Measurements from ENCODE around the gene PEMT. TPM values are rescaled to one million over a fixed set of nuclear protein-coding genes. Genes with fewer than 3 reads are reported as not detected.
"Not testable (repeated sequence)": the region's sequence is repeated elsewhere in the genome, so short reads cannot be mapped to it uniquely, and the experiment has no call there.

The PEMT gene
- total RNA-seq, 1 donor from 2014 or later = 24.7 TPM

DNA sequence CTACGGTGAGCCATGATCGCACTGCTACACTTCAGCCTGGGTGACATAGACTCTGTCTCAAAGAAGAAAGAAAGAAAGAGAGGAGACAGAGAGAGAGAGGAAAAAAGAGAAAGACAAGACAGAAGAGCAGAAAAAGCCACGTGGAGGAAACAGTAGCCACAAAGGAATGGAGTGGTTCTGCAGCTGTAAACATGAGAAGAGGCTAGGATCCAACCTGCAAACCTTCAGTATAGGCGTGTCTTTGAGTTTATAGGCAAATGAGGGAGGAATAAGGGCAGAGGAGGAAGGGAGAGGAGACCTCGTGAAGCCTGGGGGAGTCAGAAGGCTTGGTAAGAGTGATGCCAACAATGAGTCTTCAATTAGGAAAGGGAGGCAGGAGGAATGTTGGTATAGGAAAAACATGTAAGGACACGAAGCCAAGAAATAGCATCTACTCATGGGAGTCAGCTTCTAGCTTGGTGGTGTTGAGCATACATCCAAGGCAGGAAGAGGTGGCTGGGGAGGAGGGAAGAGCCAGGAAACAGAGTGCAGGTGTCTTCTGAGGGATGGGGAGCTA lies 110.8 kb downstream of the PEMT start:
- DNase-seq = no peak

DNA sequence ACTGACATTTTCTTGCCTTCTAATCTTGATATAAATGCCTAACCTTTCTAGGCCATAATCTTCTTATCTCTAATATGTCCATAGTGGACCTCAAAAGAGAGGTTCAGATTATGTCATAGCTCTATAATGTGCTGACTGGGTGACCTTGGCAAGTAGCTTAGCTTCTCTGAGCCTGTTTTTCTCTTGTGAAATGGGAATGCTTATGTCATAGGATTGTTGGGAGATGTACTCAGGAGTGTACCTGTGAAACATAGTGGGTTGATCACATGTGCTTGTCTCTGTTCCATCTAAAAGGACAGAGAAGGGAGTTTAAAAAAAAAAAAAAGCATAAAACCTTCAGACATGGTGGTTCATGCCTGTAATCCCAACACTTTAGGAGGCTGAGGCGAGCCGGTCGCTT lies 112.3 kb downstream of the PEMT start:
- no peak for DNase-seq

DNA sequence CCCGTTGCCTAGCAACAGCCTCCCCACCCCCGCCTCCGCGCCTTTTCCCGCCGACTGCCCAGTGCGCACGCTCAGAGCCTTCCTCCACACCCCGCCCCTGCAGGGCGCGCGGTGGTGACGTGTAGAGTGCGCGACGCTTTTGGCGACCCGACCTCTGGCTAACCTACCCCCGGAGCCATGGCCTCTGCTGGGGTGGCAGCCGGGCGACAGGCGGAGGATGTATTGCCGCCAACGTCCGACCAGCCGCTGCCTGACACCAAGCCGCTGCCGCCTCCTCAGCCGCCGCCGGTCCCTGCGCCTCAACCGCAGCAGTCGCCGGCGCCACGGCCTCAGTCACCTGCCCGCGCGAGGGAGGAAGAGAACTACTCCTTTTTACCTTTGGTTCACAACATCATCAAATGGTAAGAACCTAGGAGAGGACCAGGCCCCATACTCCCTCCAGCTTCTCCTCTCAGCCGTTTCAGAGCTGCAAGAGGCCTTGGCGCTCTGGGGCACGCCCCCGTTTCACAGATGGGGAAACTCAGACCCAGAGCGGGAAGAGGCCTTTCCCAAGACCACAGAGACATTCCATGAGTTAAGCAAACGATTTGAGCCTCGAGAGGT lies 114.5 kb downstream of the PEMT start, which contains the start of gene MED9:
TSS of gene MED9 (plus strand) at position 136 of the 603 bp plus-strand sequence. CDS start at position 178, 42 bp downstream.
- peak; percentile 94 for DNase-seq

- DNase-seq = no peak
These were observed 117.2 kb downstream of the PEMT start for GRCh38 chr17:17474341-17474740.

- DNase-seq = no peak
These were observed 119.1 kb downstream of the PEMT start for GRCh38 chr17:17472333-17472920.

DNA sequence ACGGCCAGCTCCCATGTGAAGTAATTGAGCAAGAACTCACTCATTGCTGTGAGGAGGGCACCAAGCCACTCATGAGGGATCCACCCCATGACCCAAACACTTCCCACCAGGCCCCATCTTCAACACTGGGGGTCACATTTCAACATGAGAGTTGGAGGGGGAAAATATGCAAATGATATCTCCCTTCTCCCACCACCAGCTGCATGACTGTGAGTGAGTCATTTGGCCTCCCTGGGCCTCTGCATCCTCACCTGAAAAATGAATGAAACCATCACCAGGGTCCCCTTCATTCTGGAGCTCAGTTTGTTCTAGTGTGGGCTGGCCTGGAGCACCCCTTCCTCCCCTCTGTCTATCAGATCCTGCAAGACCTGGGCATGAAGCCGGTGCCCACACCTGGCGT lies 121.5 kb downstream of the PEMT start:
- DNase-seq = no peak

DNA sequence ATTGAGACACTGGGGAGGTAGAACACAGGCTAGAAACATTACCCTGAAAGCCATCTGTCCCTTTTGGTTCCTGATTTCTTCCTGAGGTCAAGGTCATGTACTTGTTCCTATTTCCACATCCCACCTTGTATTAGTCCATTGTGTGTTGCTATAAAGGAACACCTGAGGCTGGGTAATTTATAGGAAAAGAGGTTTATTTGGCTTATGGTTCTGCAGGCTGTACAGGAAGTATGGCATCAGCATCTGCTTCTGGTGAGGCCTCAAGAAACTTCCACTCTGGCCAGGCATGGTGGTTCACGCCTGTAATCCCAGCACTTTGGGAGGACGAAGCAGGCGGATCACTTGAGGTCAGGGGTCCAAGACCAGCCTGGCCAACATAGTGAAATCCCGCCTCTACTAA lies 122.2 kb downstream of the PEMT start:
- DNase-seq = no peak

- no peak for DNase-seq
These were observed 123.1 kb downstream of the PEMT start for GRCh38 chr17:17468217-17469010.

DNA sequence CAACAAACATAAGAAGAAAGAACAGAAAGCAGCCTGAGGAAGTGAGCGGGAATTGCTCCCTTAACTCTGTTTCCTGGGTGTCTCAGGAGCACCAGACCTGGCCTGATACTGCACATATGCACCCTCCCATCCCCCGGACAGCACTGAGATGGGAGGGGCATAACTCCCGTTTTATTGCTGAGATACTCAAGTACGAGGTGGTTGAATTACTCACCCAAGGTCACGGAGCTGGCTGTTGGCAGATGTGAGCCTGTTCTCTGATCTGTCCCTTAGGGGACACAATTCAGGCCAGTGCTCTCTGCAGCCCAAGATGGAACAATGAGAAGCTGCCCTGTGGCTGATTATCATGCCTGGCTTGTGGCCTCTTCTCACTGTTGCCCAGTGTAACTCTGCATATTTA lies 123.8 kb downstream of the PEMT start:
- DNase-seq = no peak

GRCh38 chr17:17467016-17467415 lies 124.5 kb downstream of the PEMT start:
- DNase-seq = no peak

DNA sequence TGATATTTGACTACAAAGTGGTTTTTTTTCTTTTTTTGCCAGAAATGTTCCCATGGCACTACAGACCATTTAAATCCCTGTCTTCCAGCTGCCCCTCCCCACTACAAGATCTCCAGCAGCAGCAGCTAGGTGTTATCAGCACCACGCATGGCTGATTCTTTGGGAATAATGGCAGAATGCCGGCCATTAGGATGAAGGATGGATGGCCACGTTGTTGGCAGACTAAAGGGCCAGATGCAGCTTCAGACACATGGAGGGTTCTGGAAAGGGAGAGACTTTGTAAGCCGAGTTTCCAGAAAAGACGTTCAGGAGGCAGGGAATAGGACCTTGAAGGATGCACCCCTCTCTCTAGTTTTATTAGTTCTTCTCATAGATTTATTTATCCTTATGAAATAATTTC lies 125.0 kb downstream of the PEMT start:
- DNase-seq = no peak

DNA sequence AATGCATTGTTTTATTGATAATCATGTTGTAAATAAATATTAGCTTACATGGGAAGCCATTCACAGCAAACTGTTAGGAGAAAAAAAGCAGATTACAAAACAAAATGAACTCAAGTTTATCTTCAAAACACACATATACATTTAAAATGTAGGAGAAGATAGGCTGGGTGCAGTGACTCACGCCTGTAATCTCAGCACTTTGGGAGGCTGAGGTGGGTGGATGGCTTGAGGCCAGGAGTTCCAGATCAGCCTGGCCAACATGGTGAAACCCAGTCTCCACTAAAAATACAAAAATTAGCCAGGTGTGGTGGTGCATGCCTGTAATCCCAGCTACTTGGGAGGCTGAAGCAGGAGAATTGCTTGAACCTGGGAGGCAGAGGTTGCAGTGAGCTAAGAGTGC lies 125.6 kb downstream of the PEMT start:
- DNase-seq = not testable (repeated sequence)

GRCh38 chr17:17463821-17464220 lies 127.7 kb downstream of the PEMT start:
- no peak for DNase-seq

GRCh38 chr17:17462048-17462824 lies 129.3 kb downstream of the PEMT start:
- DNase-seq = no peak

DNA sequence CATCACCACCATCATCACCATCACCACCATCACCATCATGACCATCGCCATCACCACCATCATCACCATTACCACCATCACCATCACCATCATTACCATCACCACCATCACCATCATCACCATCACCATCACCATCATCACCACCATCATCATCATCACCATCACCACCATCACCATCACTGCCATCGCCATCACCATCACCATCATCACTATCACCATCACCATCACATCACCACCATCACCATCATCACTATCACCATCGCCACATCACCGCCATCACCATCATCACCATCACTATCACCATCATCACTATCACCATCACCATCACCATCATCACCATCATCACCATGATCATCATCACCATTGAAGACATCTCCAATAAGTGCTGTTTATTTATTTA lies 131.5 kb downstream of the PEMT start:
- DNase-seq = no peak

- no peak for DNase-seq
These were observed 133.8 kb downstream of the PEMT start for GRCh38 chr17:17457680-17458079.

DNA sequence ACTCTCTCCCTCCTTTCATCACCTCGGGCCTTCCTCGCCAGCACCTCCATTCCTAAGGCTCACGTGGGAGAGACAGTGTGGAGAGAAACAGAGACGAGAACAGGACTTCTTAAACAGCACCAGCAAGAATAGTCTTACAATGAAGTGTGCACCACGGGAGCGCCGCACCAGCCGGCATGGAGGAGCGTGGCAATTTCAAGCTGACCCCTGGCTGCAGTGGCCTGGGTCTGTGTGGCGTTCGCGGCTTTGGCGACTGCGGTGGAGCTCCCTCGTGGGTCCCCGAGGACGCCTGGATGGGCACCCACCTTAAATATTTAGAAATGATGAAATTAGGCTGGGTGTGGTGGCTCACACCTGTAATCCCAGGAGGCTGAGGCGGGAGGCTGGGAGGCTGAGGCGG lies 135.3 kb downstream of the PEMT start:
- no peak for DNase-seq

Other genes with a start within 250 kb of the PEMT start
- gene MED9, start 114.7 kb downstream of the PEMT start, total RNA-seq = 12.3 and 13.1 TPM in 2 replicates
- 6.3 and 12.8 TPM in 2 replicates for gene RASD1, start 95.3 kb downstream of the PEMT start, total RNA-seq
- gene RAI1, start 89.8 kb upstream of the PEMT start, total RNA-seq = 10.4 and 17.9 TPM in 2 replicates
- gene SREBF1, start 245.3 kb upstream of the PEMT start, total RNA-seq = 28.8 and 71.5 TPM in 2 replicates